GM12873 (cell line): ENCODE data around the gene EPHA6.

ENCODE experiments used
- CTCF ChIP-seq: IDR thresholded peaks from 2 replicates; pipeline ENCODE4 v1.5.1; 2012; ENCODE audit warnings: low read depth, mild to moderate bottlenecking, moderate library complexity, low read length, control low read depth; ENCODE audit not compliant: insufficient read depth; ENCODE audit errors: missing control alignments

The EPHA6 gene

GRCh38 chr3:97293596-97294131 is 479.3 kb downstream of the EPHA6 start:
- TF ChIP-seq CTCF = no peak

- TF ChIP-seq CTCF = no peak
Observed at GRCh38 chr3:97297032-97297431, 482.6 kb downstream of the EPHA6 start.

- no peak for TF ChIP-seq CTCF
Observed at GRCh38 chr3:97301114-97301513, 486.7 kb downstream of the EPHA6 start.

- TF ChIP-seq CTCF = no peak
Observed at GRCh38 chr3:97306226-97306625, 491.8 kb downstream of the EPHA6 start.

- TF ChIP-seq CTCF = no peak
Observed at GRCh38 chr3:97338375-97338774, 524.0 kb downstream of the EPHA6 start.

- no peak for TF ChIP-seq CTCF
Observed at GRCh38 chr3:97340940-97341339, 526.5 kb downstream of the EPHA6 start.

- no peak for TF ChIP-seq CTCF
Observed at GRCh38 chr3:97347780-97348179, 533.4 kb downstream of the EPHA6 start.
